ENCODE data around the gene GRK6. TPM values are rescaled to one million over a fixed set of nuclear protein-coding genes. Genes with fewer than 3 reads are reported as not detected.
"Not testable (repeated sequence)": the region's sequence is repeated elsewhere in the genome, so short reads cannot be mapped to it uniquely, and the experiment has no call there.

Gene GRK6
- polyA plus RNA-seq, 4 donors, result 17.0 to 29.5 (median 24.4) TPM

- H3K9me3 ChIP-seq (ENCODE audit: control insufficient read depth in 2 of 2, insufficient read depth in 1 of 2, low read depth in 1 of 2, low read length in 1 of 2), result no peaks in the 10 kb centered on the region
- peaks cover 0 to 9% (median 4%) of the 10 kb centered on the region in 3 donors for H3K4me1 ChIP-seq (ENCODE audit: control insufficient read depth in 3 of 3, insufficient read depth in 2 of 3, low read depth in 1 of 3, low read length in 2 of 3)
- FAIRE-seq, result peak; percentile 41
- no peaks in the 10 kb centered on the region for H3K36me3 ChIP-seq (ENCODE audit: control insufficient read depth in 3 of 3, insufficient read depth in 2 of 3, low read depth in 1 of 3, low read length in 3 of 3)
- WGBS, 3 donors, result 15 to 52% (median 30%) methylated on average over 8 of the region's 8 CpGs
- peak overlapping the region in 1 of 3 donors; percentile 50 for H3K4me3 ChIP-seq (ENCODE audit: low read depth in 1 of 3, low read length in 3 of 3)
- H3K27me3 ChIP-seq (ENCODE audit: control insufficient read depth in 3 of 3, insufficient read depth in 3 of 3, low read length in 3 of 3), result no peaks in the 10 kb centered on the region
- peak overlapping the region; percentile 53 to 89 (median 79) for H3K27ac ChIP-seq (ENCODE audit: low read depth in 1 of 3, low read length in 2 of 3)
- DNase-seq, result peak; percentile 79 to 91
These were observed 13.8 kb upstream of the GRK6 start for GRCh38 chr5:177412603-177413233.

GRCh38 chr5:177414481-177414880 lies 12.0 kb upstream of the GRK6 start:
- FAIRE-seq, result no peak
- Histone ChIP-seq H3K4me1 (ENCODE audit: control insufficient read depth in 3 of 3, insufficient read depth in 2 of 3, low read depth in 1 of 3, low read length in 2 of 3) (peaks cover 0 to 9% (median 4%) of the 10 kb centered on the region in 3 donors), H3K4me3 (ENCODE audit: low read depth in 1 of 3, low read length in 3 of 3) (no peak overlapping the region), H3K27me3 (ENCODE audit: control insufficient read depth in 3 of 3, insufficient read depth in 3 of 3, low read length in 3 of 3) (no peaks in the 10 kb centered on the region), H3K27ac (ENCODE audit: low read depth in 1 of 3, low read length in 2 of 3) (no peak overlapping the region), H3K36me3 (ENCODE audit: control insufficient read depth in 3 of 3, insufficient read depth in 2 of 3, low read depth in 1 of 3, low read length in 3 of 3) (no peaks in the 10 kb centered on the region), H3K9me3 (ENCODE audit: control insufficient read depth in 2 of 2, insufficient read depth in 1 of 2, low read depth in 1 of 2, low read length in 1 of 2) (no peaks in the 10 kb centered on the region)
- WGBS, 3 donors, result 77 to 90% (median 88%) methylated on average over 3 of the region's 3 CpGs
- no peak for DNase-seq

GRCh38 chr5:177417081-177417480 lies 9.4 kb upstream of the GRK6 start:
- WGBS, 3 donors, result 85 to 88% (median 86%) methylated on average over 6 of the region's 6 CpGs
- not testable (repeated sequence) for H3K27ac ChIP-seq (ENCODE audit: low read depth in 1 of 3, low read length in 2 of 3); FAIRE-seq; H3K4me1 ChIP-seq (ENCODE audit: control insufficient read depth in 3 of 3, insufficient read depth in 2 of 3, low read depth in 1 of 3, low read length in 2 of 3); H3K36me3 ChIP-seq (ENCODE audit: control insufficient read depth in 3 of 3, insufficient read depth in 2 of 3, low read depth in 1 of 3, low read length in 3 of 3); H3K27me3 ChIP-seq (ENCODE audit: control insufficient read depth in 3 of 3, insufficient read depth in 3 of 3, low read length in 3 of 3); H3K9me3 ChIP-seq (ENCODE audit: control insufficient read depth in 2 of 2, insufficient read depth in 1 of 2, low read depth in 1 of 2, low read length in 1 of 2); H3K4me3 ChIP-seq (ENCODE audit: low read depth in 1 of 3, low read length in 3 of 3); DNase-seq

GRCh38 chr5:177419046-177419445 lies 7.4 kb upstream of the GRK6 start:
- no peak for FAIRE-seq
- no peak for DNase-seq
- 77 to 92% (median 86%) methylated on average over 3 of the region's 3 CpGs for whole genome bisulfite sequencing, 3 donors

GRCh38 chr5:177420472-177420871 lies 6.0 kb upstream of the GRK6 start:
- H3K27me3 ChIP-seq (ENCODE audit: control insufficient read depth in 3 of 3, insufficient read depth in 3 of 3, low read length in 3 of 3); H3K36me3 ChIP-seq (ENCODE audit: control insufficient read depth in 3 of 3, insufficient read depth in 2 of 3, low read depth in 1 of 3, low read length in 3 of 3); FAIRE-seq; DNase-seq; H3K9me3 ChIP-seq (ENCODE audit: control insufficient read depth in 2 of 2, insufficient read depth in 1 of 2, low read depth in 1 of 2, low read length in 1 of 2); H3K4me1 ChIP-seq (ENCODE audit: control insufficient read depth in 3 of 3, insufficient read depth in 2 of 3, low read depth in 1 of 3, low read length in 2 of 3); H3K27ac ChIP-seq (ENCODE audit: low read depth in 1 of 3, low read length in 2 of 3); H3K4me3 ChIP-seq (ENCODE audit: low read depth in 1 of 3, low read length in 3 of 3): not testable (repeated sequence)
- WGBS, 3 donors, result 27 to 65% (median 45%) methylated on average over 7 of the region's 7 CpGs

More at GRCh38 chr5:177419046-177419445, 7.4 kb upstream of the GRK6 start:
- Histone ChIP-seq H3K9me3 (ENCODE audit: control insufficient read depth in 2 of 2, insufficient read depth in 1 of 2, low read depth in 1 of 2, low read length in 1 of 2) (no peaks in the 10 kb centered on the region), H3K4me1 (ENCODE audit: control insufficient read depth in 3 of 3, insufficient read depth in 2 of 3, low read depth in 1 of 3, low read length in 2 of 3) (peaks cover 0 to 4% (median 0%) of the 10 kb centered on the region in 3 donors), H3K27ac (ENCODE audit: low read depth in 1 of 3, low read length in 2 of 3) (no peak overlapping the region), H3K27me3 (ENCODE audit: control insufficient read depth in 3 of 3, insufficient read depth in 3 of 3, low read length in 3 of 3) (no peaks in the 10 kb centered on the region), H3K4me3 (ENCODE audit: low read depth in 1 of 3, low read length in 3 of 3) (no peak overlapping the region), H3K36me3 (ENCODE audit: control insufficient read depth in 3 of 3, insufficient read depth in 2 of 3, low read depth in 1 of 3, low read length in 3 of 3) (no peaks in the 10 kb centered on the region)

- Histone ChIP-seq H3K27me3 (ENCODE audit: control insufficient read depth in 3 of 3, insufficient read depth in 3 of 3, low read length in 3 of 3) (no peaks in the 10 kb centered on the region), H3K27ac (ENCODE audit: low read depth in 1 of 3, low read length in 2 of 3) (no peak overlapping the region), H3K4me1 (ENCODE audit: control insufficient read depth in 3 of 3, insufficient read depth in 2 of 3, low read depth in 1 of 3, low read length in 2 of 3) (peaks cover 0 to 6% (median 4%) of the 10 kb centered on the region in 3 donors), H3K9me3 (ENCODE audit: control insufficient read depth in 2 of 2, insufficient read depth in 1 of 2, low read depth in 1 of 2, low read length in 1 of 2) (no peaks in the 10 kb centered on the region), H3K36me3 (ENCODE audit: control insufficient read depth in 3 of 3, insufficient read depth in 2 of 3, low read depth in 1 of 3, low read length in 3 of 3) (no peaks in the 10 kb centered on the region), H3K4me3 (ENCODE audit: low read depth in 1 of 3, low read length in 3 of 3) (no peak overlapping the region)
- WGBS, 3 donors, result 80 to 92% (median 92%) methylated on average over 6 of the region's 6 CpGs
- FAIRE-seq (no peak), DNase-seq (no peak)
These were observed 5.2 kb upstream of the GRK6 start for GRCh38 chr5:177421062-177421798.

GRCh38 chr5:177423671-177424070 lies 2.8 kb upstream of the GRK6 start:
- no peak for DNase-seq
- no peaks in the 10 kb centered on the region for H3K9me3 ChIP-seq (ENCODE audit: control insufficient read depth in 2 of 2, insufficient read depth in 1 of 2, low read depth in 1 of 2, low read length in 1 of 2)
- H3K27ac ChIP-seq (ENCODE audit: low read depth in 1 of 3, low read length in 2 of 3), result no peak overlapping the region
- H3K4me1 ChIP-seq (ENCODE audit: control insufficient read depth in 3 of 3, insufficient read depth in 2 of 3, low read depth in 1 of 3, low read length in 2 of 3), result peaks cover 0 to 23% (median 10%) of the 10 kb centered on the region in 3 donors
- H3K36me3 ChIP-seq (ENCODE audit: control insufficient read depth in 3 of 3, insufficient read depth in 2 of 3, low read depth in 1 of 3, low read length in 3 of 3), result peaks cover 0 to 2% (median 0%) of the 10 kb centered on the region in 3 donors
- no peaks in the 10 kb centered on the region for H3K27me3 ChIP-seq (ENCODE audit: control insufficient read depth in 3 of 3, insufficient read depth in 3 of 3, low read length in 3 of 3)
- no peak overlapping the region for H3K4me3 ChIP-seq (ENCODE audit: low read depth in 1 of 3, low read length in 3 of 3)
- no peak for FAIRE-seq
- WGBS, 3 donors, result 89 to 94% (median 93%) methylated on average over 2 of the region's 2 CpGs

GRCh38 chr5:177425196-177425800 lies 1.2 kb upstream of the GRK6 start:
- peak in 1 of 2 donors; percentile 30 for DNase-seq

More at GRCh38 chr5:177425196-177425800, 1.2 kb upstream of the GRK6 start:
- Histone ChIP-seq H3K4me1 (ENCODE audit: control insufficient read depth in 3 of 3, insufficient read depth in 2 of 3, low read depth in 1 of 3, low read length in 2 of 3) (peaks cover 0 to 23% (median 13%) of the 10 kb centered on the region in 3 donors), H3K9me3 (ENCODE audit: control insufficient read depth in 2 of 2, insufficient read depth in 1 of 2, low read depth in 1 of 2, low read length in 1 of 2) (no peaks in the 10 kb centered on the region), H3K27ac (ENCODE audit: low read depth in 1 of 3, low read length in 2 of 3) (peak overlapping the region; percentile 88 to 100 (median 92)), H3K27me3 (ENCODE audit: control insufficient read depth in 3 of 3, insufficient read depth in 3 of 3, low read length in 3 of 3) (no peaks in the 10 kb centered on the region), H3K4me3 (ENCODE audit: low read depth in 1 of 3, low read length in 3 of 3) (peak overlapping the region in 2 of 3 donors; percentile 25 to 54), H3K36me3 (ENCODE audit: control insufficient read depth in 3 of 3, insufficient read depth in 2 of 3, low read depth in 1 of 3, low read length in 3 of 3) (peaks cover 0 to 13% (median 0%) of the 10 kb centered on the region in 3 donors)
- FAIRE-seq, result no peak
- WGBS, 3 donors, result 33 to 36% (median 35%) methylated on average over 13 of the region's 13 CpGs
